CD4-positive, alpha-beta T cell treated with Interleukin-6 for 4 hours (primary cell): ENCODE measurements around the gene DNAH6.
"Not testable (repeated sequence)": the region's sequence is repeated elsewhere in the genome, so short reads cannot be mapped to it uniquely, and the experiment has no call there.

Experiments
- DNase-seq: peaks from one replicate; pipeline ENCODE4 v3.0.0-alpha.2; 2020; ENCODE audit warnings: mixed read lengths

Gene DNAH6

DNA sequence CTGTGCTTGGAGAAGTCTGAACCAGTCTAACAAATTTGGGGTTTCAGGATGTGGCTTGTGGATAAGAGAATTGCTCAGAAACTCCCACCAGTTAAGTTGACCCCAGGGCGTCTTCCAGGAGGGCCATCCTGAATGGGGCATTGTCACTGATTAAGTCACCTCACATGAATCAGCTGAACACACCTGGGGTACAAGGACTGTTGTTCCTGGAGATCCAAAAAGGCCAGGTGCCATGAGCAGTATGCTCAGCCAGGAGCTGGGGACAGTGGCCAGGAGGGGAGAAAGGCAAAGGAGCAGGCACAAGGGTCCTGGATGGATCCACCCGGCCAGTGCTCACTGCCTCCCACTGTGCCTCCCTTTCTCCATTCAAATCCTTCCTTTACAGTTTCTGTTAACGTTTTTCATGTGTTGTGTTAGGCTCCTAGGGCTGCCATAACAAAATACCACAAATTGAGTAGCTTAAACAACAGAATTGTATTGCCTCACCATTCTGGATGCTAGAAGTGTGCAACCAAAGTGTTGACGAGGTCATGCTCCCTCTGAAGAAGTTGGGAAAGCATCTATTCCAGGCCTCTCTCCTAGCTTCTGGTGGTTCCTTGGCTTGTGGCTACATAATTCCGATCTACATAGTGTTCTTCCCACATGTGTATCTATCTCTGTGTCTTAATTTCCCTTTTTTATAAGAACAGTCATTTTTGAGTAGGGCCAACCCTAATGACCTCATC lies 331.2 kb downstream of the DNAH6 start:
- peak; percentile 15 for DNase-seq

DNA sequence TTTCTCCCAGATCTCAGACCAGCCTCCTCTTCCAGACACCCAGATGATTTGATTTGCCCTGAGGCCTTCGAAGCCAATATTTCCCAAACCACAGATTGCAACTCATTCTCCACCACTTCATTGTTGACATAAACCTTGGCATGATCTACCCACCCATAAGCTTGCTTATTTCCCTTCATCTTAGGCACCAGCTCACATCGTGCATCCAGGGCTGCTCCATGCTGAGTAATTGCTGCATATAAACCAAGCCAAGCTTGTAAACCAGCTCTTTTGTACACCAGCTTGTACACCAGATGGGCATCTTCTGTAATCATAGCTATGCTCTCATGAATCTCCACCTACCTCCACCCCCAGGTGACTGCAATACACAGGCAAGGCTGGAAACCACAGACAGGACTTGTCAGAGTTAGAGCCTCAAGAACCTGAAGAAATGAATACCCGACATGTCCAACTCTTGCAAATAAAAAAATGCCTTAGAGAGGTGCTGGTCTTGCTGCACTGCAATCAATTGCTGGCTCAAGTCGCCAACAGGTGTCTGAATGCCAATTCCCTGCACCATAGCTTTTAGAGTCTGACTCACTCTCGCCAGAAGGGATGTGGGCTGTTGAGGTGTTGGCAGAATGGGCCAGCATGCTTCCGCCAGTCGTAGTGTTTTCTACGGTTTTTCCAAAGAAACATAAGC lies 333.1 kb downstream of the DNAH6 start:
- DNase-seq: peak; percentile 72

DNA sequence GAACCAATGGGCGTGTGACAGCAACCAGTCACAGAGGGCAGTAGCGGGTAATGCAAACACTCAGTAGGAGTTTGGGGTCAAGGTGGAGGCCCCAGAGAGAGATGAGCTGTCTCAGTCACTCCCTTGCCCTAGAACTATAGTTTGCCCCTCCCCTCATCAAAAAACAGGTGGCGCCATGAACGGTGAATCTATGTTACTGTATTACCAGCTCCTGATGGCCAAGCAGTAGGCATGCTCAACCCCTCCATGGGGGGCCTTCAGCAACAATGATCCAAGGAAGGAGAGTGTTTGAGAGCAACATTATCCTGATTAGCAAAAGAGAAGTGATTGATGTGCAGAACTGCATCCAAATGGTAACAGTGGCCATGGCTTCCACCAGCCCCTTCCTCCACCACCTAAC lies 334.2 kb downstream of the DNAH6 start:
- DNase-seq: peak; percentile 5

DNA sequence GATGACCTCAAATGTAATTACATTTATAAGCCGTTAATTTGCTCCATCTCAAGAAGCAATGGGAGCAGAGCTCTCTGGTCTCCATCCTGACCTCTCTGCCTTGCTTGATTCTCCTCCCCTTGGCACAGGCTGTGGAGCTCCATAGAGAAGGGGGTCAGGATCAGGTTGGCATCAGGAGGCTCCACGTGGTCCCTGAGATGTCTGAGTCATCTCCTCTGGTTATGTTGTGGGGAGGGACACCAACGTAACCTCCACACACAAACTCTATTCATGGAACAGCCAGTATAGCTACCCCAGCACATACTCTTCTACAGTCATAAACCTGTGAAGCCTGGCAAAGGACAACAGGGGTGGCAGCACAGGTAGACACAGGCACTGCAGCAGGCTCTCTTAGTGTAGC lies 335.6 kb downstream of the DNAH6 start:
- peak; percentile 2 for DNase-seq

DNA sequence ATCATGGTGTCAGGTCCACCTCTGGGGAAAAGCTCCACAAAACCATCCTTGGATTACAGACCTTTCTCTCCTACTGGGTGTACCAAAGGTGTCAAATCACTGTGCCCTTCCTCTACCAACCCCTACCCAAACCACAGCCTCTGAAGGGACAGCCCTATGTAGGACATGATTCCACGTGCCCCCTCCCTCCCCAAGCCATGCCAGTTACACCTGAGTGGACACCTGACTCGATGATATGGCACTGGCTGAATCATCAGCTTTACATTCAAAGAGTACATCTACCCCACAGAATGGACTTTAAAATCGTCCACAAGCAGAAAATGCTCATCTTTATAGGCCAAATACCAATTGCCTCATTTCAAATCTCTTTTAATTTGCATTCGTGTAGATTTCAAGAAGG lies 338.6 kb downstream of the DNAH6 start:
- DNase-seq: peak; percentile 1

DNA sequence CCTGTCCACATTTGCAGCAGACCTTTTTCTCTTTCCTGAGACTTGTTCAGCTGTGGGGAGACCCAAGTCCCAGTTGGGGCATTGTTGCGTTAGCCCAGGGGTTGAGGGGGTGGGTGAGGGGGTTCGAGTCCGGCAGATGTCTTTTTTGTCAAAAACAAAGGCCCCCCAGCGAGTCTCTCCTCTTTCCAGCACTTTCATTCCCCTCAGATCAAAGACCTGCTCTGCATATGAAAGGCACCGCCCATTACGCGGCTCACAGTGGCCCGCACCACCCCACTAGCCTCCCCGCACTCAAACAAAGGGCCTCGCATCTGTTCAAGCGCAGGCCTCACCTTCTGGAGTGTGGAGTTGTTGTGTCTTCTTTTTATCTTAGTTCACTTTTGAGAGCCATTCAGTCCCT lies 339.4 kb downstream of the DNAH6 start:
- peak; percentile 64 for DNase-seq

DNA sequence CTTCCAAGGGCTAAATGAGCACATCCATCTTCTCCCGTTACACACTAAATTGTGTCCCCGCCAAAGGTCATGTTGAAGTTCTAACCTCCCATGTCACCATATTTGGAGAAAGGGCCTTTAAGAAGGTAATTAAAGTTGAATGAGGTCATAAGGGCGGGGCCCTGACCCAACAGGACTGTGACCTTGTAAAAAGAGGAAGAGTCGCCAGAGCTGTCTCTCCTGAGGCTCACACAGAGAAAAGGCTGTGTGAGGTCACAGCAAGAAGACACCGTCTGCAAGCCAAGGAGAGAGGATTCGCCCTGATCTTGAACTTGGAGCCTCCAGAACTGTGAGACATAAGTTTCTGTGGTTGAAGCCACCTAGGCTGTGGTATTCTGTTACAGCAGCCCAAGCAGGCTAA lies 340.5 kb downstream of the DNAH6 start:
- DNase-seq: peak; percentile 60

DNA sequence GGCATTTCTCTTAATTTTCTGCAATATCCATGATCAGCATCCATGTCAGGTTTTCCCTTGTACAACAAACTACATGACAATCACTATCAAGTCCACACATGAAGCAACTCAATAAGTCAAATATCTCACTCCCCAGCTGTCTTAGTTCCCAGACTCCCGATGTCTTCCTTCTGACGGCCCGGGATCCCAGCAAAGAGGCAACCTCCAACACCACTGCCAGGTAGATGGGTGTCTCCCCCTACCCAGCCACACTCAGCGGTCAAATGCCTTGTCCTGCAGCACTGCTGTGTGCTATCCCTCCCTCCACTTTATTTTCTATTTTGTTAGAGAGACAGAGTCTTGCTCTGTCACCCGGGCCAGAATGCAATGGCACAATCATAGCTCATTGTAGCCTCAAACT lies 341.3 kb downstream of the DNAH6 start:
- DNase-seq: peak; percentile 1

DNA sequence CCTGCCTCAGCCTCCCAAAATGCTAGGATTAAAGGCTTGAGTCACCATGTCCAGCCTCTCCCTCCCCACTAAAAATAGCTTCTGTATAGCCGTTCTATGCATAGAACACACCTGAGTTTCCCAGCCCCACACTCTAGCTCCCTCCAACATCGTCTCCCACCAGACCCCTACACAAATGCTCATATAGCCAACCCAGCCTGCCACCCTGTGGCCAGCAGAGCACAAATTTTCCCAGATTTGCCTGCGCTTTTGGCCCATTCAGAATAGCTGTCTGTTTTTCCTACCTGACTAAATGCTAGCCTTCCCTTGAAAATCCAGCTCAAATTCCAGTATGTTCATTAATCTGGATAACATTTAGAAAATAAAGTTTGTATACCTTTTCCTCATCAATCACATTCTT lies 341.8 kb downstream of the DNAH6 start:
- DNase-seq: peak; percentile 13

DNA sequence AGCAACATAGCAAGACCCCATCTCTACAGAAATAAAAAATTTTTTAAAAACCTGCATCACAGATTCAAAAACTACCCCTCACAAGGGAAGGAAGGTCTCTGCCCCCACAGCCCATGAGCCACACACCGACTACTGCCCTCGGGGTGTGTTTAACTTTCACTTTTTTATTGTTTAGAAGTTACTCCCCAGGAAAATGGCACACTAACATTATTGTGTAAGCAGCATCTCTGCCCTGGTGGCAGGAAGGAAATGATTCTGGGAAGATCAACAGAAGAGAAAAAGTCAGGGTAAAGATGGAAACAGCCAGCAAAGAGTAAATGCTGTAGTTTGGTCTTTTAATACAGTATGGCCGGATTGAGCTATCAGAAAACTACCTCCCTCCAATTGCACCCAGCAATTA lies 342.6 kb downstream of the DNAH6 start:
- DNase-seq: peak; percentile 45

DNA sequence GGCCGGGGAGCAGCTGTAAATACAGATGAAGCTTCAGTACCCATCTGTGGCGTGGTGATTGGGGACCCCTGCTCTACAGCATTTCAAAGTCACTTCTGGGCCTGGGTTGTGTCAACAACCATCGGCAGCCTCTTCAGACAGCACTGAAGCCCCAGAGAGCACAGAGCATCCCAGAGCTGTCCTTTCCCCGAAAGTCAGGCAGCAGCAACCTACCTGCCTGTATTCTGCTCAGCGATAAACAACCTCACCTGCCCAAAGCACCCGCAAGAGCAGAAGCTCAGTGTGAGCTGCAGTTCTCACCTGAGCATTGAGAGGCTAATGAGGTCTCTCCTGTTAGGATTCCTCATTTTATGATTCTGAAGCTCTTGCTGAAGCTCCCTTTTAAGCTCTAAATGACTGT lies 345.2 kb downstream of the DNAH6 start:
- DNase-seq: no peak

DNA sequence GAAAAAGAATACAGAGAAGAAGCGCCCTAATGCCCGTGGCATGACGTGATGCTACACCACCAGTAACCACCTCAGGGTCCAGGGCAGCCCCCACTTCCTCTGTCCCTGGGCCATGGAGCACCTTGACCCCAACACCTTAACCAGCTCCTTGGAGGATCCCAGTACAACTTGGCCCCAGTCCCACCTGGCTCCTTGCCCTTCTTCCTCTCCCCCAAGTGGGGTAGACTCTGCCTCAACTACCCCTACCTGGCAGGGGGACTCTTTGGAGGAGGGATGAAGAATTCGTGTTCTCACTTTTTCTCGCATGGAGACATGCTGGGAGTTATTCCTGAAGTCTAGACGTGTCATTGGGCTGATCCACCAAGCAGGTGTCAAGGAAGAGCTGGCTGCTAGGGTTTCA lies 345.7 kb downstream of the DNAH6 start:
- no peak for DNase-seq

DNA sequence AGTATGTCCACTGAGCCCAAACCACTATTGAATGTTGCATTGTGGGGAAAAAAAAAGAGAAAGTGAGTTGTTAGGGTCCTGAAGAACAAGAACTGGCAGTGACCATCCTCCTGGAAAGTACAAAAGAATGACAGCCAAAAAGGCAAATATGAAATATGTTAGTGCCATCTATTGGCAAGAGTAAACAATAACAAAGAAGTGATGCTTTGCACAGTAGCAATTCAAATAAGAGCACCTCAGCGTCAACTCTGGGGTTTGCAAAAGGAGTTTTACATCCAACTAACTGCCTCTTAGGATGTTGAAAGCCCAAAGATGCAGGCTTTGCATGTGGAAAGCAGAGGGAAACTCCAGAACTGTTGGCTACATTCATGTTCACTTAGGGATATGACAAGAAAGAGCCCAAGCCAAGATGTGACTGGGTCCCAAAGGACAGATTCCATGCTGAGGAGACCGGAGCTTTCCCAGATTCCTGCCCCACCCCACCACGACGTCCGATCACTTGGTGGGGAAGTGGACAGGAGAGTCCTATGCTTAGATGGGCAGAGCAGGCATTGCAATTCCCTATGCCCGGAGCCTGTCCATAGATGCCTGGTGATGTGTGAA lies 349.0 kb downstream of the DNAH6 start:
- DNase-seq: no peak

DNA sequence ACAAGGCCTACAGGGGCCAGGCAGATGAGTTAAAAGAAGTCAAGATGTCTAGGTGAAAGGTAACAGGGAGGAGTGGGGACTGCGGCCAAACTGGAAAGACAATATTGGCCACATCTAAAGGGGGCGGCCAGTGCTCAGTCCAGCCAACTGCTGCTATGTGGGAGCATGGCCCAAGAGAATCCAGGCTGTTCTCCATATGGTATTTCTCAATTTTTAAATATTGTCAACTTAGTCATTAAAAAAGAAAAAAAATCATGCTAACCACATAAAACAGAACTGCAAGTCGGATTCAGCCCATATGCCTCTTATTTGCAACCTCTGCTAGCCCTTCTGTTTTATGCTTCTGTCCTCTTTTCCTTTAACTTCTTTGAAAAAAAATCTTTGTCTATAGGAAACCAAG lies 349.8 kb downstream of the DNAH6 start:
- DNase-seq: no peak

DNA sequence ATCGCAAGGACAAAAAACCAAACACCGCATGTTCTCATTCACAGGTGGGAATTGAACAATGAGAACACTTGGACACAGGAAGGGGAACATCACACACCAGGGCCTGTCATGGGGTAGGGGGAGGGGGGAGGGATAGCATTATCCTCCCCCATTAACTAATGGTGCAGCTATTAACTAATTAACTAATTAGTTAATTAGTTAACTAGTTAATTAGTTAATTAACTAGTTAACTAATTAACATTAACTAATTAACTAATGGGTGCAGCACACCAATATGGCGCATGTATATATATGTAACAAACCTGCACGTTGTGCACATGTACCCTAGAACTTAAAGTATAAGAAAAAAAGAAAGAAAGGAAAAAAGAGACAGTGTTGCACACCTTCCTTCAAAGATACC lies 352.0 kb downstream of the DNAH6 start:
- not testable (repeated sequence) for DNase-seq
